Measurements from ENCODE around the gene FICD. TPM values are rescaled to one million over a fixed set of nuclear protein-coding genes. Genes with fewer than 3 reads are reported as not detected.

The FICD gene
- total RNA-seq, 4 donors from 2014 or later, result 3.3 to 8.8 (median 5.5) TPM

DNA sequence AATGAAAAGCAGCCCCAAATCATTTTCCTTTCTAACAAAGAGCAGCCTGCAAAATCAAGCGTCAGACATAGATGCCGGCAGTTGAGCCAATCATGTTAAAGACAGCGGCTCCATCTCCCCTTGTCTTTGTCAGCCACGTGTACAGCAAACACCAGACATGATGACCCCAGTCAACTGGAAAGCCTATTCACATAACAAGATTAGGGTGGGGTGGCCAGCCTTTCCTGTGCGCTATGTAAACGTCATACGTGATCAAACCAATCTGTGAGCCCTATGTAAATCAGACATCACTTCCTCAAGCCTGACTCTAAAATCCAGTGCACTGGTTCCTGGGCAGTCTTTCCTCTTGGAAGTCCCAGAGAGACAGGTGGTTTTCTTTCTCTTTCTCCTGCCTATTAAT is 9.9 kb upstream of the FICD start:
- H3K36me3 ChIP-seq, result no peaks in the 10 kb centered on the region
- ATAC-seq, result no peak

DNA sequence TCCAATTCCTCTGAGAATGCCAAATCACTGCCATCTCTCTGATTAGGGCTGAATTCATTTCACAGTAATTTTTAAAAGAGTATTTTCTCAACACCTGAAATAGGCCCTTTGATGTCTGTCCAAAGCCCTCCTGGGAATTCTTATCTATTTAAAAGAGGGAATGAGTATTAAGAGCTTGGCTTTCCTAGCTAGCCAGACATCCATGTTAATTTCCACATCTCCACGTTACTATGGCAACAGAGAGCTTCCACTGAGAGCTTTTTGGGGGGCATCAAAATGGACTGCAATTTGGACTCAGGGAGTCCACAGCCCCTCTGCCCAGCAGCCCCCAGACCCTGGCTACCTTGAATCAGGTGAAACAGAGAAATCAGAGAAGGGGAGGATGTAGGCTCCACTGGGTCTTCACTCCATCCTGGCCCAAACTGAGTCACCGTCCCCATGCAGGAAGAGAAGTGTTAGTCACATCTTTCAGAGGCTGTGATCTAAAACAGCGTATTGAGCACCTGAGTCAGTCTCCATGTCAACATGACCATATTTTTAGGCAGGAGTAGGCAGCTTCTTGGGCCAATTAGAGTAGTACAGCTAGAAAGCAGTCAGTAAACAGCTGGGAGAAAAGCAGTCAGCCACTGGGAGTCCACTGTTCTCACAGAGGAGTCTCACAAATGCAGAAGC is 7.0 kb upstream of the FICD start:
- H3K4me3 ChIP-seq, result no peak overlapping the region
- H3K27ac ChIP-seq, result no peak overlapping the region
- peaks cover 0 to 9% (median 0%) of the 10 kb centered on the region in 3 donors for H3K4me1 ChIP-seq
- 52% methylated on average over 3 of the region's 3 CpGs; no CpG with 5 or more reads in 1 of the 2 donors for WGBS, 2 donors (ENCODE audit: low coverage in 1 of 2)
- TF ChIP-seq EP300 (IDR thresholded peaks at IDR 0.05) (no peak), POLR2AphosphoS5 (IDR thresholded peaks at IDR 0.05) (no peak), POLR2A (IDR thresholded peaks at IDR 0.05) (no peak)
- TF ChIP-seq, protein P1, sequence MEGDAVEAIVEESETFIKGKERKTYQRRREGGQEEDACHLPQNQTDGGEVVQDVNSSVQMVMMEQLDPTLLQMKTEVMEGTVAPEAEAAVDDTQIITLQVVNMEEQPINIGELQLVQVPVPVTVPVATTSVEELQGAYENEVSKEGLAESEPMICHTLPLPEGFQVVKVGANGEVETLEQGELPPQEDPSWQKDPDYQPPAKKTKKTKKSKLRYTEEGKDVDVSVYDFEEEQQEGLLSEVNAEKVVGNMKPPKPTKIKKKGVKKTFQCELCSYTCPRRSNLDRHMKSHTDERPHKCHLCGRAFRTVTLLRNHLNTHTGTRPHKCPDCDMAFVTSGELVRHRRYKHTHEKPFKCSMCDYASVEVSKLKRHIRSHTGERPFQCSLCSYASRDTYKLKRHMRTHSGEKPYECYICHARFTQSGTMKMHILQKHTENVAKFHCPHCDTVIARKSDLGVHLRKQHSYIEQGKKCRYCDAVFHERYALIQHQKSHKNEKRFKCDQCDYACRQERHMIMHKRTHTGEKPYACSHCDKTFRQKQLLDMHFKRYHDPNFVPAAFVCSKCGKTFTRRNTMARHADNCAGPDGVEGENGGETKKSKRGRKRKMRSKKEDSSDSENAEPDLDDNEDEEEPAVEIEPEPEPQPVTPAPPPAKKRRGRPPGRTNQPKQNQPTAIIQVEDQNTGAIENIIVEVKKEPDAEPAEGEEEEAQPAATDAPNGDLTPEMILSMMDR (IDR thresholded peaks at IDR 0.05), result no peak
- H3K36me3 ChIP-seq, result no peaks in the 10 kb centered on the region
- peaks cover 23% of the 10 kb centered on the region for H3K27me3 ChIP-seq
- ATAC-seq, result no peak
- H3K9me3 ChIP-seq, result peaks cover 0 to 4% (median 0%) of the 10 kb centered on the region in 3 donors

More for the DNA sequence above, 9.9 kb upstream of the FICD start:
- H3K27me3 ChIP-seq, result peaks cover 41% of the 10 kb centered on the region
- H3K27ac ChIP-seq, result no peak overlapping the region
- H3K4me3 ChIP-seq, result no peak overlapping the region
- H3K4me1 ChIP-seq, result no peaks in the 10 kb centered on the region
- TF ChIP-seq EP300 (IDR thresholded peaks at IDR 0.05), result no peak
- H3K9me3 ChIP-seq, result peaks cover 0 to 13% (median 0%) of the 10 kb centered on the region in 3 donors
- 53 to 65% methylated on average over 4 to 7 of the region's 7 CpGs for WGBS, 2 donors (ENCODE audit: low coverage in 1 of 2)

DNA sequence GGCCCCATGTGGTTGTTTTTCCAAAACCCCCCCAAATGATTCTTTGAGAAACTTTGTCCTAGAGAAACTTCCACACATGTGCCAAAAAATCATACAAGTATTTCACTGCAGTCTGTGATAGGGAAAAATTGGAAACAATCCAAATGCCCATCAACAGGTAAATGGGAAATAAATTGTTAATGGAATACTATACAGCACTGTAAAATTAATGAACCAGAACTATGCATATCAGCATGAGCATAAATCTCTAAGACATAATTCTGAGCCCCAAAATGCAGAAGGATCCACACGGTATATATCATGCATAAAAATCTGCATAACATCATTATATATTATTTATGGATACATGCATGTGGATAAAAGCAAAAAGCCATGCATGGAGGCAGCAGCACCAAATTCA is 5.3 kb upstream of the FICD start:
- no peak for TF ChIP-seq POLR2AphosphoS5 (IDR thresholded peaks at IDR 0.05)
- TF ChIP-seq, protein P1 (IDR thresholded peaks at IDR 0.05), result no peak
- TF ChIP-seq EP300 (IDR thresholded peaks at IDR 0.05), result no peak
- TF ChIP-seq POLR2A (IDR thresholded peaks at IDR 0.05), result no peak
- Histone ChIP-seq H3K9me3 (no peaks in the 10 kb centered on the region), H3K27ac (no peak overlapping the region), H3K36me3 (no peaks in the 10 kb centered on the region), H3K4me1 (peaks cover 0 to 13% (median 0%) of the 10 kb centered on the region in 3 donors), H3K4me3 (no peak overlapping the region), H3K27me3 (peaks cover 6% of the 10 kb centered on the region)
- no peak for ATAC-seq
- 89 to 100% methylated on average over 1 of the region's 1 CpG for WGBS, 2 donors (ENCODE audit: low coverage in 1 of 2)

DNA sequence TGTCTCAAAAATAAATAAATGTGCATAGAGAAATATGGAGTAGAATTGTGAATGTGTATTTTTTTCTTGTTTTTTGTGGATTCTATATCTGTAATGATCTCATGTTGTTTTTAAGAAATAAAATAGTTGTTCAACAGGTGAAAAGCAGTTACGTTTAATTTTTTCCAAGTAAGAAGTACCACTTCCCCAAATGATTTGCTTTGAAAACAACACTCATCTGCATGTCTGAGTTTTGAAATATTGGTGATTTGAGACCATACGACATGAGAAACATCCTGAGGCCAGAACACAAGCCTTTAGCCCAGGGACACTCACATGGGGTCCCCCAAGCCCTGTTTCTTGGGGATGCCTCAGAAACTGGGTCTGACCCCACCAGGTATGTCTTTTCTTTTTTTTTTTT is 4.2 kb upstream of the FICD start:
- Histone ChIP-seq H3K27me3 (peaks cover 4% of the 10 kb centered on the region), H3K4me3 (no peak overlapping the region), H3K27ac (no peak overlapping the region), H3K36me3 (no peaks in the 10 kb centered on the region), H3K9me3 (no peaks in the 10 kb centered on the region), H3K4me1 (peaks cover 0 to 18% (median 3%) of the 10 kb centered on the region in 3 donors)
- WGBS, 2 donors (ENCODE audit: low coverage in 1 of 2), result 57 to 75% methylated on average over 1 to 2 of the region's 2 CpGs
- ATAC-seq, result no peak
- TF ChIP-seq, protein P1 (IDR thresholded peaks at IDR 0.05), result no peak

DNA sequence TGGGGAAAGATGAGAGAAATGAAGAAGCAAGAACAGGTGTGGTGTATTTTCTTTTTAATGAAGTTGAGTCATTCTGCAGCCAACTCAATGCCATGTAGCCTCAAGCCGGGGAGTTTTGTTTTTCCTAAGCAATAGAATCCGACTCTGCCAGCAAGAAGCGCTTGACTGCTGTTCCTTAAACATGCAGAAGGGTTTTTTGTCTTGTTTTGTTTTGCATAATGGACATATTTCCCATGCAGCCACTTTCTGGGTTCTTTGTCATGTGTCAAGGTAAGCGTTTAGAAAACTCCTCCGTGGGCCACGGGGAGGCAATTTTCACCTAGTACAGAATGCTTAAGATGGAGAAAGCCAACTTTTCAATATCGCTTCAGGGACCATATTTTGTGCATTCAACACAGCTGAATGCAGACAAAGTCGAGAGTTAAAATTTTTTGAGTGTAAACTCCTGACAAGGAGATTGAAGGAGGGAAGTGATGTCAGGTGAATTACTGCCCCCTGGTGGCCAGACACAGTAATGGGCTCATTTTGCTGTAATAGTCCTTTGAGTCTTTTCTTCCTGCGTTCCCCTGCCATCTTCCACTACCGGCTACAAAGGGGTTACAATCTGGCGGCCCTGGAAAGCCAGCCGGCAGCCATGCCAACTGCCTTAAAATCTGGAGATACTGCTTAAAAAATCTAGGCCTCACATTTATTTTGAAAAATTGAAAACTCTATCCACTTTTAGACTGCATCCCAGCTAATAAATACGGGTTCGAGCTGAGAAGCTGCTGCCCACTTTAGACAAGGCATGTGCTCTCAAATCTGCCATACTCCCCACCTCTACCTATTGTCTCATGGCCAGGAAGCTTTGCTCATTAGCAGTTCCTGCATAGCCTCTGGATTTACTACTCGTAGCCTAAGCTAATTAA is 3.2 kb upstream of the FICD start:
- H3K27ac ChIP-seq, result no peak overlapping the region
- WGBS, 2 donors (ENCODE audit: low coverage in 1 of 2), result 21 to 28% methylated on average over 10 to 12 of the region's 15 CpGs
- no peak for ATAC-seq
- no peak for TF ChIP-seq POLR2A (IDR thresholded peaks at IDR 0.05)
- no peak for TF ChIP-seq POLR2AphosphoS5 (IDR thresholded peaks at IDR 0.05)
- TF ChIP-seq, protein P1 (IDR thresholded peaks at IDR 0.05), result peak in 3 of 4 experiments; percentile 89 to 91 (median 89)
- no peak for TF ChIP-seq EP300 (IDR thresholded peaks at IDR 0.05)
- peaks cover 0 to 2% of the 10 kb centered on the region in 2 donors for H3K36me3 ChIP-seq
- no peak overlapping the region for H3K4me3 ChIP-seq
- H3K27me3 ChIP-seq, result peaks cover 4% of the 10 kb centered on the region
- H3K4me1 ChIP-seq, result peaks cover 0 to 28% (median 8%) of the 10 kb centered on the region in 3 donors
- no peaks in the 10 kb centered on the region for H3K9me3 ChIP-seq
